Activated B cell treated with CpG ODN at 0.5 μM for 24 hours (primary cell): ENCODE results near the gene BLM. TPM values are rescaled to one million over a fixed set of nuclear protein-coding genes. Genes with fewer than 3 reads are reported as not detected.

Experiments used
- ATAC-seq: fragments of 200-7000 bp; cut with Tn5 transposase; one replicate; pipeline ENCODE4 v1.10.0; 2021; ENCODE audit warnings: low read depth, mild to moderate bottlenecking, moderate library complexity
- CTCF ChIA-PET: fragments of 350-600 bp; sonication (Branson Sonifier 250); formaldehyde crosslinking; loops from one replicate; lab custom pipeline; 2021; ENCODE audit warnings: antibody characterized with exemption; lab: Charles Lee
- POLR2A ChIA-PET: fragments of 350-600 bp; sonication (Branson Sonifier 250); formaldehyde crosslinking; loops from one replicate; lab custom pipeline; 2021; ENCODE audit warnings: antibody characterized with exemption; lab: Charles Lee
- DNase-seq: peaks from one replicate; pipeline ENCODE4 v3.0.0; 2022
- H3K27ac Mint-ChIP-seq: one replicate; pipeline ENCODE4 v1.8.0; 2020; ENCODE audit warnings: mixed read lengths
- H3K27me3 Mint-ChIP-seq: one replicate; pipeline ENCODE4 v1.8.0; 2021; ENCODE audit warnings: mixed read lengths
- H3K36me3 Mint-ChIP-seq: one replicate; pipeline ENCODE4 v1.8.0; 2021; ENCODE audit warnings: low read depth, mixed read lengths
- H3K4me1 Mint-ChIP-seq: one replicate; pipeline ENCODE4 v1.8.0; 2021; ENCODE audit warnings: mixed read lengths
- H3K4me3 Mint-ChIP-seq: one replicate; pipeline ENCODE4 v1.8.0; 2020; ENCODE audit warnings: mild to moderate bottlenecking, mixed read lengths
- H3K9me3 Mint-ChIP-seq: one replicate; pipeline ENCODE4 v1.8.0; 2020; ENCODE audit warnings: mixed read lengths
- intact Hi-C: fragments of 100-400 bp; cut with micrococcal nuclease; formaldehyde crosslinking; loops from one replicate; pipeline ENCODE4 v1.15.1; 2024
- total RNA-seq: library from RNA; stranded (reverse); gene quantifications from 2 replicates; pipeline ENCODE4 v1.2.3, GENCODE V29; 2022
- TF ChIP-seq, protein P1 (sequence below): fragments of 200-600 bp; IDR thresholded peaks from one replicate; pipeline ENCODE4 v1.8.0; 2022; ENCODE audit warnings: antibody characterized with exemption, mild to moderate bottlenecking

BLM gene
- total RNA-seq, 1 donor from 2014 or later: 23.4 TPM

DNA sequence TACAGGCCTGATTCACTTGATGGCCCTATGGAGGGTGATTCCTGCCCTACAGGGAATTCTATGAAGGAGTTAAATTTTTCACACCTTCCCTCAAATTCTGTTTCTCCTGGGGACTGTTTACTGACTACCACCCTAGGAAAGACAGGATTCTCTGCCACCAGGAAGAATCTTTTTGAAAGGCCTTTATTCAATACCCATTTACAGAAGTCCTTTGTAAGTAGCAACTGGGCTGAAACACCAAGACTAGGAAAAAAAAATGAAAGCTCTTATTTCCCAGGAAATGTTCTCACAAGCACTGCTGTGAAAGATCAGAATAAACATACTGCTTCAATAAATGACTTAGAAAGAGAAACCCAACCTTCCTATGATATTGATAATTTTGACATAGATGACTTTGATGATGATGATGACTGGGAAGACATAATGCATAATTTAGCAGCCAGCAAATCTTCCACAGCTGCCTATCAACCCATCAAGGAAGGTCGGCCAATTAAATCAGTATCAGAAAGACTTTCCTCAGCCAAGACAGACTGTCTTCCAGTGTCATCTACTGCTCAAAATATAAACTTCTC is 43.6 kb downstream of the BLM start:
- no peak overlapping the region for H3K27ac Mint-ChIP-seq
- no peak overlapping the region for H3K4me3 Mint-ChIP-seq
- CTCF ChIA-PET: no interaction called here
- no peaks in the 10 kb centered on the region for H3K9me3 Mint-ChIP-seq
- intact Hi-C loops: no loop called here
- ATAC-seq: no peak
- peaks cover 52% of the 10 kb centered on the region for H3K36me3 Mint-ChIP-seq
- peaks cover 3% of the 10 kb centered on the region for H3K4me1 Mint-ChIP-seq
- POLR2A ChIA-PET: interaction anchor here (1.2 kb wide), 1 partner anchor 44 kb away, joined by 4 read pairs; the partner anchor contains the start of gene BLM
- no peak for DNase-seq
- no peaks in the 10 kb centered on the region for H3K27me3 Mint-ChIP-seq
- TF ChIP-seq, protein P1, sequence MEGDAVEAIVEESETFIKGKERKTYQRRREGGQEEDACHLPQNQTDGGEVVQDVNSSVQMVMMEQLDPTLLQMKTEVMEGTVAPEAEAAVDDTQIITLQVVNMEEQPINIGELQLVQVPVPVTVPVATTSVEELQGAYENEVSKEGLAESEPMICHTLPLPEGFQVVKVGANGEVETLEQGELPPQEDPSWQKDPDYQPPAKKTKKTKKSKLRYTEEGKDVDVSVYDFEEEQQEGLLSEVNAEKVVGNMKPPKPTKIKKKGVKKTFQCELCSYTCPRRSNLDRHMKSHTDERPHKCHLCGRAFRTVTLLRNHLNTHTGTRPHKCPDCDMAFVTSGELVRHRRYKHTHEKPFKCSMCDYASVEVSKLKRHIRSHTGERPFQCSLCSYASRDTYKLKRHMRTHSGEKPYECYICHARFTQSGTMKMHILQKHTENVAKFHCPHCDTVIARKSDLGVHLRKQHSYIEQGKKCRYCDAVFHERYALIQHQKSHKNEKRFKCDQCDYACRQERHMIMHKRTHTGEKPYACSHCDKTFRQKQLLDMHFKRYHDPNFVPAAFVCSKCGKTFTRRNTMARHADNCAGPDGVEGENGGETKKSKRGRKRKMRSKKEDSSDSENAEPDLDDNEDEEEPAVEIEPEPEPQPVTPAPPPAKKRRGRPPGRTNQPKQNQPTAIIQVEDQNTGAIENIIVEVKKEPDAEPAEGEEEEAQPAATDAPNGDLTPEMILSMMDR: no peak

DNA sequence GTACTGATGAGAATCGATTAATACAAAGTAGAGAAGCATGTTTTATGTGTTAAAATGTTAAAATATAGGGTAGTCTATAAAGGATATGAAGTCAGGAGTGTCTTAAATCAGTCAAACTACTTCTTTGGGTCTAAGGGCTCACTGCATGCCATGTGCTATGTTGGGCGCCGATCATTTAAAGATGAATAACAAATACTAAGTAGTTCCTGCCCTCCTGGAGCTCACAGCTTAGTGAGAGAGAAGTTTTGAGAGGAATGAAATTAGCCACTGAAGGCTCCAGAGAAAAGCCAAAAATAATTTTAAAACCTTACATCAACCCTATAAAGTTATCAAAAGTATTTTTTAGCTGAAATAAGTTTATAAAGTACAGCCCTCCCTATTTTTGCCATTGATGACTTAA is 44.5 kb downstream of the BLM start:
- ATAC-seq: no peak
- ChIA-PET POLR2A (no interaction called here), CTCF (no interaction called here)
- no peak for DNase-seq
- TF ChIP-seq, protein P1: no peak
- Mint-ChIP-seq H3K27me3 (no peaks in the 10 kb centered on the region), H3K9me3 (no peaks in the 10 kb centered on the region), H3K4me3 (no peak overlapping the region), H3K36me3 (peaks cover 47% of the 10 kb centered on the region), H3K4me1 (peaks cover 3% of the 10 kb centered on the region), H3K27ac (no peak overlapping the region)
- intact Hi-C loops: no loop called here

DNA sequence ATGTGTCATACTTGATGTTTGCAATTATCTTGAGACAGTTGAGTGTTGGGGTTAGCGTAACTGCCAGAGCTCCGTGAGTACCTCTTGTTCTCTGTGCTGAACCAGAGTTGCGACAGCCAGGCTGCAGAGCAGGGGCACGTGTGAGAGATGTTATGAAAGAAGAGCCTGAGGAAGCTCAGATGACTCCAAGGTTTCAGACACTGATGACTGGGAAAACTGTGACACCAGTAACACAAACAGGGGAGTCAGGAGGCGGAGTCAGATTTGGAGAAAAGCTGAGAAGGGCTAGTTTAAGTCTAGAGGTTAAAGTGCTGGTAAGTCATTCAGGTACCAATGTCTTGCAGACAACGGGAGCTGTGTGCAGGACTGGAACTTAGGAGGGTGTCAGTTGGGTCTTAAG is 45.0 kb downstream of the BLM start:
- no peaks in the 10 kb centered on the region for H3K27me3 Mint-ChIP-seq
- H3K4me1 Mint-ChIP-seq: peaks cover 3% of the 10 kb centered on the region
- TF ChIP-seq, protein P1: no peak
- no peak overlapping the region for H3K27ac Mint-ChIP-seq
- ChIA-PET CTCF (no interaction called here), POLR2A (no interaction called here)
- DNase-seq: no peak
- intact Hi-C loops: no loop called here
- H3K9me3 Mint-ChIP-seq: no peaks in the 10 kb centered on the region
- peaks cover 44% of the 10 kb centered on the region for H3K36me3 Mint-ChIP-seq
- no peak overlapping the region for H3K4me3 Mint-ChIP-seq
- ATAC-seq: no peak

DNA sequence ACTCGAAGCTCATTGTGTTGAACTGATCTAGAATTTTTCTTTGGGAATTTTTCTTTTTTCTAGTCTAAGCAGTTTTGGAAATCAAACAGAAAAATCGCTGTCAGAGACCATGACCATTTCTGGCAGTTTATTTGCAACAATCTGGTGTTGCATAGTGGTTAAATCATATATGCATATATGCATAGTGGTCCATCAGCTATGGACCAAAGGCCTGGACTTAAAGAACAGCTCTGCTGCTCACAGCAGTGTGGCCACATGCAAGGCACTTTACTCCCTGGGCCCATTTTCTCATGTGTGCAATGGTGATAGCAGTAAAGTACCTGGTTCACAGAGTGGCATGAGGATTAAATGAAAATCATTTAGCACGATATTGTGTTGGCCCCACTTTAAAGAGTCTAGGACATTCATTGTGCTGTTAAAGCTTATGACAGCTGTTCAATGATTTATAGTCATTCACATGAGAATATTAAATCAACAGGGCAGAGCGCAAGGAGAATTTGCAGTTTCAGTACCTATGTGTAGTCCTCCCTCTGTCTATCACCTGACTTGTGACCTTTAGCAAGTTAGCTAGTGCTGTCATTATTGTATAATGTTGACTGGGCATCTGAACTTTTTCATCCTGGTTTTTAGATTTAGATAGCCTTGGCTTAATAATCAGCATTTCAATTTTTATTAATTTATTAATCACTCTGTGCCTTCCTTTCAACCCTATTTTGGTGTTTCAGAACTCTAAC is 46.4 kb downstream of the BLM start:
- no peak for DNase-seq
- Mint-ChIP-seq H3K36me3 (peaks cover 46% of the 10 kb centered on the region), H3K9me3 (no peaks in the 10 kb centered on the region), H3K4me1 (peaks cover 3% of the 10 kb centered on the region), H3K27ac (no peak overlapping the region), H3K27me3 (no peaks in the 10 kb centered on the region), H3K4me3 (no peak overlapping the region)
- ChIA-PET CTCF (interaction anchor here (1.2 kb wide), 1 partner anchor 123 kb away, joined by 5 read pairs; no protein-coding TSS in a partner anchor), POLR2A (no interaction called here)
- intact Hi-C loops: no loop called here
- ATAC-seq: no peak
- TF ChIP-seq, protein P1: no peak

DNA sequence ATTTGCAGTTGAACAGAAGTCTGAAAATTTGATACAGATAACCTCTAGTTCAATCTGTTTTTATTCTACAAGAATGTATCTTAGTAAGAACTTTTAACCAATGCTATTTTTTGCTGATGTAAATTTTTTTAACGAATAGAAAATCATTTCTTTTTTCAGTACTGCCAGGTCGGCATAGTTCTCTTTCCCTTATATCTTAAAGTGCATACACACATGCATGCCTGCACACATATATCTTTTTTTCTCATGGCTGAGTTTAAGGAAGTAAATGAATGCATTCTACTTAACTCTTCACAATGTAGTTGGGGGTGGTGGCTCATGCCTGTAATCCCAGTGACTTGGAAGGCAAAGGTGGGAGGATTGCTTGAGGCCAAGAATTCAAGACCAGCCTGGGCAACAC is 48.4 kb downstream of the BLM start:
- TF ChIP-seq, protein P1: no peak
- ChIA-PET POLR2A (no interaction called here), CTCF (no interaction called here)
- no peaks in the 10 kb centered on the region for H3K27me3 Mint-ChIP-seq
- H3K9me3 Mint-ChIP-seq: no peaks in the 10 kb centered on the region
- no peak overlapping the region for H3K27ac Mint-ChIP-seq
- ATAC-seq (no peak), DNase-seq (no peak)
- peaks cover 3% of the 10 kb centered on the region for H3K4me1 Mint-ChIP-seq
- intact Hi-C loops: no loop called here
- no peak overlapping the region for H3K4me3 Mint-ChIP-seq
- H3K36me3 Mint-ChIP-seq: peaks cover 47% of the 10 kb centered on the region
